ENCODE measurements around the gene CAMK2B. TPM values are rescaled to one million over a fixed set of nuclear protein-coding genes. Genes with fewer than 3 reads are reported as not detected.

Gene CAMK2B
- total RNA-seq, 1 experiment from 2014 or later: 0.34 TPM

DNA sequence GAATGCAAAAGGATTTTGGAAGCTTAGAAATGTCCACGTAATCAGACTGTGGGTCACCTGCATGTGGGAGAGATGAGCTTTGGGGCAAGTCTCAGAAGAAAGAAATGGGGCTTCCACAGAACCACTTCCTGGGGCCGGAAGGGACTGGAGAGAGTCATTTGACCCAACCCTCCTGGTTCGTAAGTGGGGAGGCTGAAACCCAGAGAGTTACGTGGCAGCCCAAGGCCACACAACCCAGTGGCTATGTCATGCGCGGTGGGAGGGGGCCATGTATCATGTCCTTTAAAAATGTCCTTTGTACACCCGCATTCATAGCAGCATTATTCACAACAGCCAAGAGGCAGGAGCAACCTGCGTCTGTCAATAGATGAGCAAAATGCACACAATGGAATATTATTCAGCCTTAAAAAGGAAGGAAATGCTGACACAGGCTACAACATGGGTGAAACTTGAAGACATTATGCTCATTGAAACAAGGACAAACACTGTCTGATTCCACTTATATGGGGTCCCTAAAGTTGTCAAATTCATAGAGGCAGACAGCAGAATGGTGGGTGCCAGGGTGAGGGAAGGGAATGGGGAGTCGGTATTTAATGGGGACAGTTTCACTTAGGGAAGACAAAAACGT lies 15.1 kb downstream of the CAMK2B start:
- Histone ChIP-seq H3K4me1 (ENCODE audit: control insufficient read depth in 1 of 2, insufficient read depth in 2 of 2, low read length in 2 of 2) (peaks cover 14 to 22% of the 10 kb centered on the region in 2 experiments; a peak in 3 of 4 replicates), H3K9me3 (ENCODE audit: control insufficient read depth in 1 of 2, insufficient read depth in 1 of 2, low read depth in 1 of 2, low read length in 2 of 2) (0 out of 4 replicates have a peak, but pooled peaks cover 0 to 5% of the 10 kb centered on the region in 2 experiments)
- TF ChIP-seq EGR1 (IDR thresholded peaks at IDR 0.05; ENCODE audit: low read depth): no peak
- TF ChIP-seq CEBPB (IDR thresholded peaks at IDR 0.05; ENCODE audit: low read depth): no peak
- no peak for TF ChIP-seq ELF1 (IDR thresholded peaks at IDR 0.05; ENCODE audit: borderline replicate concordance, low read depth)
- no peak for TF ChIP-seq ZNF274 (IDR thresholded peaks at IDR 0.05; ENCODE audit: low read depth, low read length)
- TF ChIP-seq CBX3 (IDR thresholded peaks at IDR 0.05; ENCODE audit: low read depth): no peak
- no peak for TF ChIP-seq JUND (IDR thresholded peaks at IDR 0.05)
- TF ChIP-seq, protein P1, sequence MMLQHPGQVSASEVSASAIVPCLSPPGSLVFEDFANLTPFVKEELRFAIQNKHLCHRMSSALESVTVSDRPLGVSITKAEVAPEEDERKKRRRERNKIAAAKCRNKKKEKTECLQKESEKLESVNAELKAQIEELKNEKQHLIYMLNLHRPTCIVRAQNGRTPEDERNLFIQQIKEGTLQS (IDR thresholded peaks at IDR 0.05): no peak
- TF ChIP-seq, protein P2, sequence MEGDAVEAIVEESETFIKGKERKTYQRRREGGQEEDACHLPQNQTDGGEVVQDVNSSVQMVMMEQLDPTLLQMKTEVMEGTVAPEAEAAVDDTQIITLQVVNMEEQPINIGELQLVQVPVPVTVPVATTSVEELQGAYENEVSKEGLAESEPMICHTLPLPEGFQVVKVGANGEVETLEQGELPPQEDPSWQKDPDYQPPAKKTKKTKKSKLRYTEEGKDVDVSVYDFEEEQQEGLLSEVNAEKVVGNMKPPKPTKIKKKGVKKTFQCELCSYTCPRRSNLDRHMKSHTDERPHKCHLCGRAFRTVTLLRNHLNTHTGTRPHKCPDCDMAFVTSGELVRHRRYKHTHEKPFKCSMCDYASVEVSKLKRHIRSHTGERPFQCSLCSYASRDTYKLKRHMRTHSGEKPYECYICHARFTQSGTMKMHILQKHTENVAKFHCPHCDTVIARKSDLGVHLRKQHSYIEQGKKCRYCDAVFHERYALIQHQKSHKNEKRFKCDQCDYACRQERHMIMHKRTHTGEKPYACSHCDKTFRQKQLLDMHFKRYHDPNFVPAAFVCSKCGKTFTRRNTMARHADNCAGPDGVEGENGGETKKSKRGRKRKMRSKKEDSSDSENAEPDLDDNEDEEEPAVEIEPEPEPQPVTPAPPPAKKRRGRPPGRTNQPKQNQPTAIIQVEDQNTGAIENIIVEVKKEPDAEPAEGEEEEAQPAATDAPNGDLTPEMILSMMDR (IDR thresholded peaks at IDR 0.05 in 2 of 3, conservative IDR thresholded peaks at IDR 0.05 in 1 of 3; ENCODE audit: borderline replicate concordance in 1 of 3, insufficient read depth in 1 of 3, low read depth in 2 of 3, low read length in 2 of 3): no peak
- TF ChIP-seq, protein P3, sequence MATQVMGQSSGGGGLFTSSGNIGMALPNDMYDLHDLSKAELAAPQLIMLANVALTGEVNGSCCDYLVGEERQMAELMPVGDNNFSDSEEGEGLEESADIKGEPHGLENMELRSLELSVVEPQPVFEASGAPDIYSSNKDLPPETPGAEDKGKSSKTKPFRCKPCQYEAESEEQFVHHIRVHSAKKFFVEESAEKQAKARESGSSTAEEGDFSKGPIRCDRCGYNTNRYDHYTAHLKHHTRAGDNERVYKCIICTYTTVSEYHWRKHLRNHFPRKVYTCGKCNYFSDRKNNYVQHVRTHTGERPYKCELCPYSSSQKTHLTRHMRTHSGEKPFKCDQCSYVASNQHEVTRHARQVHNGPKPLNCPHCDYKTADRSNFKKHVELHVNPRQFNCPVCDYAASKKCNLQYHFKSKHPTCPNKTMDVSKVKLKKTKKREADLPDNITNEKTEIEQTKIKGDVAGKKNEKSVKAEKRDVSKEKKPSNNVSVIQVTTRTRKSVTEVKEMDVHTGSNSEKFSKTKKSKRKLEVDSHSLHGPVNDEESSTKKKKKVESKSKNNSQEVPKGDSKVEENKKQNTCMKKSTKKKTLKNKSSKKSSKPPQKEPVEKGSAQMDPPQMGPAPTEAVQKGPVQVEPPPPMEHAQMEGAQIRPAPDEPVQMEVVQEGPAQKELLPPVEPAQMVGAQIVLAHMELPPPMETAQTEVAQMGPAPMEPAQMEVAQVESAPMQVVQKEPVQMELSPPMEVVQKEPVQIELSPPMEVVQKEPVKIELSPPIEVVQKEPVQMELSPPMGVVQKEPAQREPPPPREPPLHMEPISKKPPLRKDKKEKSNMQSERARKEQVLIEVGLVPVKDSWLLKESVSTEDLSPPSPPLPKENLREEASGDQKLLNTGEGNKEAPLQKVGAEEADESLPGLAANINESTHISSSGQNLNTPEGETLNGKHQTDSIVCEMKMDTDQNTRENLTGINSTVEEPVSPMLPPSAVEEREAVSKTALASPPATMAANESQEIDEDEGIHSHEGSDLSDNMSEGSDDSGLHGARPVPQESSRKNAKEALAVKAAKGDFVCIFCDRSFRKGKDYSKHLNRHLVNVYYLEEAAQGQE (IDR thresholded peaks at IDR 0.05; ENCODE audit: low read depth): no peak
- no peak for TF ChIP-seq ZFX (IDR thresholded peaks at IDR 0.05)
- no peak for TF ChIP-seq POLR2AphosphoS5 (IDR thresholded peaks at IDR 0.05; ENCODE audit: low read depth, low read length)
- TF ChIP-seq SP1 (IDR thresholded peaks at IDR 0.05; ENCODE audit: low read depth): no peak
- TF ChIP-seq TCF7L2 (IDR thresholded peaks at IDR 0.05; ENCODE audit: borderline replicate concordance, extremely low read depth, insufficient read depth, insufficient read length): no peak

More for the DNA sequence above, 15.1 kb downstream of the CAMK2B start:
- intact Hi-C loops (cut with micrococcal nuclease): no loop called here
- Histone ChIP-seq H3K27me3 (ENCODE audit: insufficient read depth, low read length) (no peaks in the 10 kb centered on the region), H3K4me3 (replicated peaks in 1 of 2; ENCODE audit: low read depth in 1 of 2, low read length in 2 of 2) (no peak overlapping the region), H2AFZ (ENCODE audit: low read depth, low read length, poor library complexity, severe bottlenecking) (no peak overlapping the region), H3K27ac (ENCODE audit: low read depth, low read length) (no peak overlapping the region), H3K9ac (ENCODE audit: low read length) (no peak overlapping the region), H3K4me2 (ENCODE audit: low read length) (no peak overlapping the region), H3K9me2 (ENCODE audit: insufficient read depth) (no peaks in the 10 kb centered on the region), H4K20me1 (ENCODE audit: insufficient read depth) (no peaks in the 10 kb centered on the region), H3K79me2 (ENCODE audit: insufficient read depth, low read length) (no peaks in the 10 kb centered on the region), H3K36me3 (ENCODE audit: control insufficient read depth in 1 of 2, insufficient read depth in 2 of 2, low read length in 2 of 2) (no peaks in the 10 kb centered on the region)
- BruUV-seq (replicated peaks): no TSS peak
- DNase-seq (ENCODE audit: low read depth, low spot score) (no peak), ATAC-seq (no peak)
- CTCF ChIA-PET: no interaction called here
- POLR2A ChIA-PET: no interaction called here
- RAD21 ChIA-PET (ENCODE audit: low non-redundant PET in 1 of 2, low total read pairs in 2 of 2, uncharacterized antibody in 2 of 2, unreplicated experiment in 2 of 2): no interaction called here
